GM20000 (cell line): Measurements from ENCODE around the gene GRAMD4.

Experiments used
- DNase-seq: peaks from one replicate; pipeline ENCODE4 v3.0.0; 2012; ENCODE audit warnings: low spot score
- CTCF ChIP-seq: IDR thresholded peaks from 2 replicates; pipeline ENCODE4 v1.5.1; 2012; ENCODE audit warnings: mild to moderate bottlenecking, control low read depth; ENCODE audit errors: extremely low read depth, missing control alignments

GRAMD4 gene

GRCh38 chr22:46585340-46586122, 34.7 kb upstream of the GRAMD4 start:
- DNase-seq: no peak
- no peak for TF ChIP-seq CTCF

- no peak for TF ChIP-seq CTCF
- DNase-seq: no peak
These were observed 34.1 kb upstream of the GRAMD4 start for GRCh38 chr22:46586123-46586519.

GRCh38 chr22:46586531-46587011, 33.6 kb upstream of the GRAMD4 start:
- TF ChIP-seq CTCF: no peak
- no peak for DNase-seq

GRCh38 chr22:46587061-46587460, 33.1 kb upstream of the GRAMD4 start:
- no peak for TF ChIP-seq CTCF
- peak; percentile 81 for DNase-seq

GRCh38 chr22:46587492-46588278, 32.5 kb upstream of the GRAMD4 start:
- no peak for TF ChIP-seq CTCF
- DNase-seq: peak; percentile 82

- TF ChIP-seq CTCF: no peak
- DNase-seq: no peak
These were observed 31.7 kb upstream of the GRAMD4 start for GRCh38 chr22:46588279-46589140.
